Hematopoietic multipotent progenitor cell treated with erythropoietin and hydrocortisone succinate and interleukin-3 and kit ligand, for 6 days (in vitro differentiated cells): ENCODE measurements around the gene ARID5B.
A peak's percentile ranks its signal among the peaks of the same experiment; 100 is the strongest.

ENCODE experiments used
- DNase-seq: peaks from one replicate; pipeline ENCODE4 v3.0.0-alpha.2; 2015

The ARID5B gene

GRCh38 chr10:61900829-61901792 lies at the start of gene ARID5B:
Gene ARID5B, plus strand, starts transcription at chr10:61901699. Its CDS starts 11 bp downstream, at chr10:61901710.
- DNase-seq: peak; percentile 84

GRCh38 chr10:61852261-61852660 lies 49.2 kb upstream of the ARID5B start:
- DNase-seq: no peak

- DNase-seq: no peak
Measured at GRCh38 chr10:61855771-61856170, 45.7 kb upstream of the ARID5B start.

DNA sequence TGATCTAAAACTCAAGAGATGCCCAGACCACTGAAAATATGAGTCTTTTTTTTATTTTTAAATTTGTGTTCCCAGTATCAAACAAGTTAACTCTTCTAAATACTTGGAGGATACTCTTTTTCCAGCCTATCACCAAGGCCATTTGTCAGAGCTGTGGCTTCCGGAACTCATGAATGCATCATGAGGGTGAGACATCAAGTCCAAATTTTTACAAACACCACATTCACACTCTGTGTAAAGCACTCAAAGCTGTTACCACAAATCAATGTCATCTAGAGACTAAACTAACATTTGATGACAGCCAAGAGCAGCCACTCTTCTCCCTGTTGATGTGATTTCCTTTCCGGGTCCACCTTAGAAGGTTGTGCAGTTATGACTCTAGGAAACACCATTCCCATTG lies 43.8 kb upstream of the ARID5B start:
- no peak for DNase-seq

DNA sequence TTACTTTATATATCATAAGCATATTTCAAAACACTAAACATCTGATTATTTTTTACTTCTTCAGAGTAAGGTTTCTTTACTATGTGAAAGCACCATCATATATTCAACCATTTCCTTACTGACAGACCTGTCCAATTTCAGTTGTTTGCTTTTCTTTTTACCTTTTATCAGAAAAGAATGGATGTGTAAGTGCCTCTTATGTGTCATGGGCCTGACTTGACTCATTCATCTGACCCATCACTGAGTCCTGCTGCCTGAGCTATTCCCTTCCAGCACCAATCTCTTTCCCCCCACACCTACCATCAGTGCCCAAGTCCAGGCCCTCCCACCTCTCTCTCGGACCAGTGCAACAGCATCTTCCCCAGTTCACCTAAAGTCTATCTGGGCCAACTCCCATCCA lies 41.7 kb upstream of the ARID5B start:
- DNase-seq: no peak

DNA sequence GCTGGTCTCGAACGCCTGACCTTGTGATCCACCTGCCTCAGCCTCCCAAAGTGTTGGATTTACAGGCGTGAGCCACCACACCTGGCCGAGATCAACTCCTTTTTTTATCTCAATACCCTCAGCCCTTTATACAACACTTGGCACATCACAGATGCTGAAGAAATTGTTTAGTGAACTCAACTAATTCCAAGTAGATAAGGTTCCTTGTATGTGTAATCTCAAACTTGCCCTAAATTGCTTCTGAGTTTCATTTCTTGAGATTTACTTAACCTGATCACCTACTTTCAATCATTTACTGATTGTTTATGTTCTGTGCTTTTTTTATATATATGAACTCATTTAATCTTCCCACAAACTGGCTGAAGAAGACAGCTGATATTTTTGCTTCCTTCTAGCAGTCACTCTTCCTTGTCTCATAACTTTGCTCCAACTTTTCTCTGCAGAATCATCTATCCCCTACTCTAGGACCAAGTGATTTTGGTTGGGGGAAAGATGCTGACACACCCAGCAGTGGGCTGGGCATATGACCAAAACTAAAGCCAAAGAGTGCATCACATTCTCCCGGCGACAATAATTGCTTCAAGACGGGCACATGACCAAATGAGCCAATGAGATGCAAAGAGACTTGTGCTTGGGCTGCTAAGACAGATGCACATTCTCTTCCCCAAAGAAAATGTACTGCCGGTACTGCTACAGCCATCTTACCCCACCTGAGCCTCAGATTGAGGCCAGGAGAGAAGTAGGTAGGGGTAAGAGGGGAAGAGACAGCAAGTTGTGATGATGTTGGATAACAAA lies 40.3 kb upstream of the ARID5B start:
- DNase-seq: no peak

DNA sequence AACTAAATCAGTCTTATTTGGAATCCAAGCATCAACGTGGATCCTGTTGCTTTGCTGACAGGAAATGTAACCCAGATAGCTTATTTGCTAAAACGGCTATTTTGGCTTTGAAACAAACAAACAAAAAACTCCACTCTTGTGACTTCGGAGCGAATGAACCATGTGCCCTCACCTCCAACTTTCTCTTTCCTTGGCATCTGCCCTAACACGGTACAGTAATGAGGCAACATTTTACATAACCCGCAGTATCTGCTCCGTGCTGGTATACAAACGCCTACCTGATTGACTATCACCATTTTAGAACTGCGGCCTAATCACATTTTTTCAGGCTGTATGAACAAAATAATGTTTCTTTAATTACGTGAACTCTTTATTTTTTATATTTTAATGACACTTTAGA lies 37.5 kb upstream of the ARID5B start:
- no peak for DNase-seq

GRCh38 chr10:61866700-61867368 lies 34.7 kb upstream of the ARID5B start:
- no peak for DNase-seq

- DNase-seq: peak; percentile 47
Measured at GRCh38 chr10:61867374-61867773, 34.1 kb upstream of the ARID5B start.

- peak; percentile 26 for DNase-seq
Measured at GRCh38 chr10:61867817-61868216, 33.7 kb upstream of the ARID5B start.

GRCh38 chr10:61869041-61869675 lies 32.3 kb upstream of the ARID5B start:
- DNase-seq: no peak

DNA sequence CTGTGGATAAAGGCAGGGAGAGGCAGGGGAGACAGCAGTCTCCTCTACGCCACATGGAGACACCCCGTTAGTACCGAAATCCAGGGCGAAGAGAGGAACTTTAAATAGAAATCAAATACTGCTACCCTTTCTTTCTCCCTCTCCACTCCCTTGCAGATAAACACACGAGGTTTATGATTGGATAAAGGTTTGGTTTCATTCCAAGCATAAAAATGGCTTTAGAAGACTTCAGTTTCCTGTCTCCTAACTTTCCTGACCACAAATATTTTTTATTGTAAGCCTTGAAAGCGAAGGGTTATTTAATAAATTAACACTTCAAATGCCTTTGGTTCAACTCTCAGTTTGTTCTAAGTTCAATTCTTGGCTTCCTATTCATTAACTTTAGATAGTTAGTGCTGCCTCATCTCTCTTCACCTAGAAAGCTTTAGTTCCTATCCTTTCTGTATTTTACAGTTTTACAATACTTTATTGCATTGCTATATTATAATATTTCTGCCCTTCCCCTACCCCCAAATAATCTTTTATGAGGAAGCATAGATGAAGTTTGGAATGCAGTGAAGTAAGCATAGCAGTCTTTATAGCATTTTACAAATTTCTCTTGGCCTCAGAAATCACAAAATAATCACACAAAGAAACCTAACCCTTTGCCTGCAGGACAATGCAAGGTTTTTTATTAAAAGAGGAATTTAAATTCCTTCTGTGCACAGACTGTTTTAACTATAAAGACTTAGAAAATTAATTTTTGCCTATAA lies 31.5 kb upstream of the ARID5B start:
- DNase-seq: no peak

DNA sequence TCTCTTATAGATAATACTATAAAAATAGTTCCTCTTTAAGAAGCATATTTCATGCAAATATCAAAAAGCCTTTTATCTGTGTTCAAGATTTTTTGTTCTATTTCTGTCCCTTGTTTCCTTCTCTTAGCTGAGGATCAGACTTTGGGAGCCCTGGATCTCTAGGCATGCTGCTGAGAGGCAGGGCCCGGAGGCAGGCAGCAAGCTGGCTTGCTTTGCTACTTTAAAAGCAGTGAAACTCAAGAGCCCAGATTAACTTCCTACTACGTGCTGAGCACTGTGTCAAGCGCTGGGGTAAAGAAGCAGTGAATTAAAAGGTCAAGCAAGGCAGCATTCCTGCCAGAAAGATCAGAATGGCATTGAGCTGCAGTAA lies 31.0 kb upstream of the ARID5B start:
- DNase-seq: no peak

DNA sequence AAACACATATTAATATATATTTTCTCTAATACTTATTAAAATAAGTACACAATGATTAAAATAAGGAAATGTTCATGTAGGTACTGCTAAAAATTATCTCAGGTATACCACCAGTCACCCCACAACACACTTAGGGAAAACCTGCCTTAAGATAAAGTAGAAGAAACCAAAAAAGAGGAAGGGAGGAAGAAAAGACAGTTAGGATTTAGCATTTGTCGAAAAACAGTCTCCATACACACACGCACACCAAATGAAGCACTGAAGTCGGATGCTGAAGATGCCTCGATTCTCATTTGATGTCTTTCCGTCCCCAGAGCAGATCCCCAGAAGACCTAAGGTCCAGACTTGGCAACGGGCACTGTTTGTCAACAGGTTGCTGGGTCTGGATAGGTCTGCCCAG lies 30.0 kb upstream of the ARID5B start:
- no peak for DNase-seq

GRCh38 chr10:61877887-61878739 lies 23.4 kb upstream of the ARID5B start:
- DNase-seq: no peak

GRCh38 chr10:61878740-61879068 lies 22.8 kb upstream of the ARID5B start:
- no peak for DNase-seq

DNA sequence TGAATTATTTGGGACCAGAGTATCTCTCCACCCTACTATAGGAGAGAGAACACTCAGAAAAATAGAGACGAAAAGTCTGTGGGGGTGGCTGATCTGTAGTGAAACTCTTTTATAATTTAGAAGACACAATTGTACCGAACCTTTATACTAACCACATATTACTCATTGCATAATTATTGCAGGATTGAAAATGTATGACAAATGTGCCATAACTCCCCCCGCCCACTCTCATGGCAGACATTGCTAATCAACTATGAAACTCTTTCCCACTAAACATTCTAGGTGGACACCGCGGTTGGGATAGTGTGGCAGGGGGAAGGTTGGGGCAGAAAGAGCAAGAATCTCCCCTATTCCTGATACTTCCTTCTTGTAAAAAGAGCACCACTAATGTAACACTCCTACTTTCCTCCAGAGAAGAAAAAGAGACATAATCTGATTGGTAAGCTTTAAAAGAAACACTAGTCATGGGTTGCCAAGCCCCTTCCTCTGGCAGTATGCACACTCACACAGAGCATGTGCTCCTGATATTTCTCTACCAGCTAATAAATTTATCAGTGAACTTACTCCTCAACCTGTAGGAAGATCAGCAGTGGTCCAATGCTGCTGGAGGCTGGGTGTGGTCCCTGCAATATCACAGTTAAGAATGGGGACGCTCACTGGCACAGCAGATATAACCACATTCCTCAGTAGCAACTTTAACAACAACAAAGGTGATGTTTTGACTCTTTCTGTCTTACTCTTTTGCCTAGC lies 18.7 kb upstream of the ARID5B start:
- peak; percentile 84 for DNase-seq

GRCh38 chr10:61883371-61884025 lies 18.0 kb upstream of the ARID5B start:
- no peak for DNase-seq

GRCh38 chr10:61887772-61888171 lies 13.7 kb upstream of the ARID5B start:
- no peak for DNase-seq

GRCh38 chr10:61888744-61889143 lies 12.8 kb upstream of the ARID5B start:
- DNase-seq: no peak
